Fibroblast of skin of left quadriceps (primary cell): ENCODE measurements around the gene NDUFC2.
"Not testable (repeated sequence)": the region's sequence is repeated elsewhere in the genome, so short reads cannot be mapped to it uniquely, and the experiment has no call there.

Experiments
- DNase-seq, 2 experiments: peaks; one replicate each; pipeline ENCODE4 v3.0.0-alpha.2; 2013; ENCODE audit warnings: low read depth in 2 of 2

The NDUFC2 gene

DNA sequence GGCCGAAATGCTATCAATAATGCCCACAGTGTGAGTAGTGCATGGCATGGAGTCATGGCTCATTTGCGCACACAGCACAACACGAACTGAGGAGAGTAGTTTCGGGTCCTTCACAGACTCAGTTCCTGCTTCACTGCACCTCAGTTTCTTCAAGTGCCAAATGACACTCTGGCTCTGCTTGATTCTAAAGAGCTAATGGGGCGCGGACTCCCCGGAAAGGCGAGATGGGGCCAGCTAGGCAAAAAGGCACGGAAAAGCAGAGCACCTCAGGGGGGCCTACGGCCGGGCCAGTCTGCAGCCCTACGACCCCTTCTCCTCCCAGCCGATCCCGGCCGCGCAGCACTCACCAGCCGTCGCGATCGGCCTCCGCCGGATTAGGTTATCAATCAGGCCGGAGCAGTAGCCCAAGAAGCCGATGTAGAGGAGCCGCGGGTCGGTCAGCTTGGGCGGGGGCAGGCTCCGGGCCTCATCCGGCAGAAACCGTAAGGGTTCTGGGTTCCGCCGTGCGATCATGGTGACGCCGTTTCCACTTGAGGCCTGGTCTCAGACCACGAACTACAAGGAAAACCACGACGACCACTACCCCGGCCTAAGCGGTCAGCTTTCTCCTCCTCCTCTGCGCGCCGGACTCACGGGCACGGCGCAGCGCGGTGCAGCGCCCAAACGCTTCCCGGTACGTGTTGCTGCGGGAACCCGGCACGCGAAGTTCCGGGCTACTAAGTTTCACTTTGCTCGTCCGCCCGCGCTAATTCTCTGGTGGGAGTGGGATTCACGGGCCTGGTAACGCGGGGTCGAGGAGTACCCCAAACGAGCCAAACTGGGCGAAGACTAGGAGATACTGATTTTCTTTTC, at the start of gene NDUFC2:
Gene NDUFC2 (minus strand): TSS at position 631 of the 852 bp plus-strand sequence. CDS start 118 bp downstream, at position 513.
- peak; percentile 57 to 58 for DNase-seq

DNA sequence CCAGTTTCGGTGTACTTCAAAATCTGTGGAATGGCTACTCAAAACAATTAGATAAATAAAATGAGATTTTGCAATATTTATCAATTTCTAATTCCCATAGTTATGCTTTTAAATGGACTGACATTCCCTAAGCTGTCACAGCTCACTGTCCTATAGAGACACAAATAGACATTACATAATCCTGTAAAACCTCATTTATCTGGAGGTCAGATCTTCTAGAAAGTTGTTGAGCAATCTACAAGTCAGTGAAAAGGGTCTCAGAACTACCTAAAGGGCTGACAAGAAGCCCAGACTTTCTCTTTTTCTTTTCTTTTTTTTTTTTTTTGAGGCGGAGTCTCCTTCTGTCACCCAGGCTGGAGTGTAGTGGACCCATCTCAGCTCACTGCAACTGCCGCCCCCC, 47.7 kb upstream of the NDUFC2 start:
- DNase-seq: no peak

DNA sequence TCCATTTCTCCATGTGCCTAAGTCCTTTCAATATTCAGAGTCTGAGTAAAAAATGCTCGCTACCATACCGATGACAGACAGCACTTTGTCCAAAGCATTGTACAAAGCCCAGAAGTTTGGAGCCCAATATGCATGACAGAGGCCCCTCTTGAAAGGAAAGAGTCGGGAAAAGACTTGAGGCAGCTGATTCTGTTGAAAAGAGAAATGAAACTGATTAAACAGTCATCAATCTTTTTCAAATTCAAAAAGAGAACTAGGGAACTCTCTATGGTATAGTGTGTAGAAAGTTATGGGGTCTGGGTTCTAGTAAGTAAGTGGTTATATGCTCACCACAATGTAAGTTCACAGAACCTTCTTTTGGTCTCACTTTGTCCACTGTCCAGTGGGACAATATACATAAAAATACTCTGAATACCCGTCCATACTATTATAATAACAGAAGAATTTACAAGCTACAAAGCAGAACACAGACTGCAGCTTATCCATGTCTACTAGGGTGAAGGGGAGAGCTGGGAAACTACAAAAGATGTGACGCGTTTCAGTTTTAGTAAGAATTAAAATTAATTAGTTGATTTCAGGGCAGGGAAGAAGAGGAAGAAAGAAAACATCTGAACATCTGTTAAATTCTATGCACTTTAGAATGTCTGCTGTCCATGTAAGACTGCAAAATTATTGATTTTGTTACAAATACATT, 33.1 kb upstream of the NDUFC2 start:
- DNase-seq: no peak

DNA sequence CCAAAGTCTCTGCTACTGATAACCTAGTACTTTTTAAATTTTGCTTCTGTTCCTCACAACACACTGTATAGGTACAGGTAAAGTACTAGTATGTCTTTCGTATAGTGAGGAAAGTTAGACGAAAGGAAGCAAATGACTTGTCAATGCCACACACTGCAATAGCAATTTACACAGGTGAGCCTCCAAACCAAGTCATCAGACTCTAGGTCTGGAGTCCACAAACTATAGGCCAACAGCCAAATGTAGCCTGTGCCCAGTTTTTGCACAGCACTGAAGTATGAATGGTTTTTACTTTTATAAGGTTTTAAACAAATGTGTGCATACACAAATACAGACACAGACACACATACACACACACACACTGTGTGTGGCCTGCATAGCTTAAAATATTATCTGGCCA, 31.6 kb upstream of the NDUFC2 start:
- DNase-seq: no peak

DNA sequence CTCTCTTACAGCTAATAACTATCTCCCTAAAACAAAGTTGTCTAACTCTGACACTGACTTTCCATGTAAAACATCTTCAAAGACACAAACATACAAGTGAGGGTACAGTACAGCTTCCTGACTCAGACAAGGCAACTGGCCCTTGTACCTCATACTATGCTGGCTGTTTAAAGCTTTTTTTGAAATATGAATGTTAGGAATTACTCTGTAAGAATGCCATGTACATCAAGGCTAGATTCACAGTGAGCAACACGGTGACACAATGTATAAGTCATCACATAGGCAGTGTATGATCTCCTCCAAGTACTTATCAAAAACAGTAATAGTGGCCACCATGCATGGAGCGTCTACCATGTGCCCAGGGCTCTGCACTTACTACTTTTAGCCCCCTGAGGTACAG, 31.2 kb upstream of the NDUFC2 start:
- no peak for DNase-seq

DNA sequence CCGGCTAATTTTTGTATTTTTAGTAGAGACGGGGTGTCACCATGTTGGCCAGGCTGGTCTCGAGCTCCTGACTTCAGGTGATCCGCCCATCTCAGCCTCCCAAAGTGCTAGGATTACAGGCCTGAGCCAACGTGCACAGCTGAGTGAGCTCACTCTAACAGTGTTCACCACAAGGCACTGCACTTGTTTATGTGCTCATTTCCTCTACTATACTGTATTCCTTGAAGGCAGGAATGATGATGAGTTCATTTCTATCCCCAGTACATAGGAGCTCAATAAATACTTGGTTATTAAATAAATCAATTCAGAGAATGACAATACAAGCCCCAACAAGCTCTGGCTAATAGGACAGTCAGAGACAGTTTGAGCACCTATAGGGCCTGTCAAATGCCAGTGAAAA, 30.7 kb upstream of the NDUFC2 start:
- no peak for DNase-seq

DNA sequence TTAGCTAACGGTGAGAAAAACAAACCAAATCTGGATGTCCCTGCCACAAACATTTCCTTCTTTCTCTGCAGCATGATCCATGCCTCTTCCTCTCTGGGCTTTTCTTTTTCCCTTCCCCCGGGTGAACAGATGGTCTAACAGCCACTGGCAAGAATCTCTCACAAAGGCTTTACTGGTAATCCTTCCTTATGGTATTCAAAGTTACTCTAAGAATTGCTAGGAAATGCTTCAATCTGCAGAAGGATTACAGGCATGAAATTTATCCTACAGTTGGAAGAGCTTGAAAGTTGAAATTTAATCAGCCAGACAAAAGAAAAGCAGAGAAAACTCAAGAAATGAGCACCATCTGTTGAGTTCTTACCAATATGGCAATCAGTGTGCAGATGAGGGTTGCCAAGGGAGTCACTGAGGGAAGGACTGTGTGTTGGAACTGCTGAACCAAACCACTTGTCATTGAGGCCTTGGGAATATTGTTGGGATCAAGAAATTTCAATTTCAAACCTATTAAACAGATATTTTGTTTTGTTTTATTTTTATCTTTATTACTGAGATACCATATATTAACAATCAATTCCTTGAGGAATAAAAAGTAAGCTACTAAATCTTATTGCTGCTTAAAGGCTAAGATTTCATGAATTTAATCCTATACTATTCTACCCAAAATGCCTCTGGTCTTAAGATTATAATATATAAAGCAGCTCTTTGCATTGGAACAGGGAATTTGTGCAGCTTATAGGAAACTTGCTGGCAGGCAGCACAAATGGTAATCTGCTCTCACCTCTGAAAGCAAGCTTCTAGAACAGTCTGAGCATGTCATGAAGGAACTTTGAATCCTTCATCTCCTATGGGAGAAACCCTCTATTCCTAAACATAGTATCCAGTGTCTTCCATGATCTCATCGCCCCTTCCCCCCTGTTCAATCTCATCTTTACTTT, 29.7 kb upstream of the NDUFC2 start:
- no peak for DNase-seq

DNA sequence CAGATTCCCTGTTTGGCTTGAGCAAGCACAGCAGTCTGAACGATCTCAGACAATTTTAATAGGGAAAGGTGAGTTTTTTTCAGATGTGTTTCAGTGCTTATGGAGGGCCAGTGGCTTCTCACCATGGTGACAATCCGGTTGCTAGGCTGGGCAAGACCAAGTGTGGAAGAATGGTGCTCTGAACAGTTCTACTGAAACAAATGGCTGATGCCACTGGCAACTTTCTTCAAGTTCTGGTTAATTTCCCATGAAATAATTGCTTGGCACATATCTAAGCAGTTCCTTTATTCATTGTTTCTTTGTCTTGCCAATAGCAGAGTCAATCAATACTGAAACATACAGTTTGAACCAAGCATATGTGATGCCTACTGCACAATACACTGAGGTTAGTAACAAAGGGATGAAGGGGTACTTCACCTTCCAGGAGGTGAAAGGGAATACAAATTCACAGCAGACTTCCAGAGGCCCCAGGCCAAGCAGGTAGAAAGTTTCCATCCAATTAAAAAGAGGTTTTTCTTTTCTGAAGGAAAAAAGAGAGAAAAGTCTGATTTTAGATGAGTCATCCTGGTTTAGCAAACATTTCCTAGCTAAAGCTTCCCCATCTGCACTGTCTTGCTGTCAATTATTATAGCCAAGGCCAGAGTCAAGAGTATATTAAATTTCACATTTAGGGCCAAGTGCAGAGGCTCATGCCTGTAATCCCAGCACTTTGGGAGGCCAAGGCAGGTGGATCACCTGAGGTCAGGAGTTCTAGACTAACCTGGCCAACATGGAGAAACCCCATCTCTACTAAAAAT, 21.2 kb upstream of the NDUFC2 start:
- DNase-seq: no peak

DNA sequence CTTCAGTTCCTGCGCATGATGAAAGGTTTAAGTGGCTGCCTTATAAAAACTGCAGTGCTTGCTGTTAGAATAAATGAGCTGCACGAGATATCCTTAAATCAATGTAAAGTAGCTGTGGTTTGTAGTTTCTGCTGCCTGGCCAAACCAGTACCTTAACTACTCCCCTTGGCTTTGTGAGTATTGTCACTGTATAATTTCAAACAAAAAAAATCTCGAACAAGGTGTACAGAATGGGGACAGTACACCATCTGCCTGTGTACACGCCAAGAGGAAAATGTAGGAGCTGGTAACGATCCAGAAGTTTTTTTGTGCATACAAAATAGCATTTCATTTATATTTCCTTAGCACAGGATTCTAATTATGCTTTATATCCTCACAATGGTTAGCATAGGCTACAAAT, 20.6 kb upstream of the NDUFC2 start:
- DNase-seq: no peak

DNA sequence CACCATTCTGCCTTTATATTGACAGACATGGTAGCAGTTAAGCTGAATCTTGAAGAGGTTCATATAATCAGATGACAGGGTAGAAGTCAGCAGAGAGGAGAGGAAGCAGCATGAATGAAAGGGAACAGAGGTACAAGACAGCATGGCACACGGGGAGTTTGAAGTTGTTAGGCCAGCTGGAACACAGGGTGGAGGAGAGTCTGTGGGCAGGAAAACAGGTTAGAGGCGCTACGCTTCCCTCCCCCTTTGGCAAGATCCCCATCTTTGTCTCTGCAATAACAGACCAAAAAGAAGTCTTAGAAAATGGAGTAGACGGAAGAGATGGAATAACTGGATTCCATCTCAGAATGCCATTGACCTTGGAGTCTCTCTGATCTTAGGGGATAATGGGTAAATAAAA, 20.0 kb upstream of the NDUFC2 start:
- no peak for DNase-seq

DNA sequence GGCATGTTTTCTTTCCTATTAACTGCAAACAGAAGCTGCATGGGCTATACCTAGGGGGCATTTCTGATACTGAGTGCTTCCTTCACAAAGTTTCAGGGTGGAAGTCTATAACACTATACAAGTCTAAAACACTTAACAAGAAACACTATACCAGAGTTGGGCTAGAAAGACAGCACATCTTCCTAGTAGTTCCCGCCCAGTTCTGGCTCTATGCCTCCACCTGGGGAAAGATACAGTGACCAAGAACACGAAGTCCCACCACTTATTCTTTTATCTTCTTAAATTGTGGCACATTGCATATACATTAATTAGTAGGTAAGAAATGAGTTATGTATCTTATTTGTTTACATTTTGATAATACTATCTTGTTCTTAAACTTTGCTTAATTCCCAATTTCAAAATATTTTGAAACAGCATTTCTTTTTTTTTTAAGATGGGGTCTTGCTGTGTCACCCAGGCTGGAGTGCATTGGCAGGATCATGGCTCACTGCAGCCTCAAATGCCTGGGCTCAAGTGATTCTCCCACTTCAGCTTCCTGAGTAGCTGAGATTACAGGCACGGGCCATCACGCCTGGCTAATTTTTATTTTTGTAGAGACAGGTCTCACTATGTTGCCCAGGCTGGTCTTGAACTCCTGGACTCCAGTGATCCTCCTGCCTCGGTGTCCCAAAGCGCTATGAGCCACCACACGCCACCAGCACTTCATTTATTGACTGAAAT, 18.2 kb upstream of the NDUFC2 start:
- DNase-seq: no peak

DNA sequence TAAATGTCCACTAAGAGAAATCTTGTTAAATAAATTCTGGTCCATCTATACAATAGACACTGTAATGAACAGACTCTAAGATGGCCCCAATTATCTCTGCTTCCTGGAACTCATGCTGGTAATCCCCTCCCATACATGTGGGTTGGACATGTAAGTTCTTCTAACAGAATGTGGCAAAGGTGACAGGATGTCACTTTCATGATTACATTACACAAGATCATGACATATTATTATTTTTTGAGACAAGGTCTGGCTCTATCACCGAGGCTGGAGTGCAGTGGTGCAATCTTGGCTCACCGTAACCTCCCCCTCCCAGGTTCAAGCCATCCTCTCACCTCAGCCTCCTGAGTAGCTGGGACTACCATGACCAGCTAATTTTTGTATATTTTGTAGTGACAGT, 14.6 kb upstream of the NDUFC2 start:
- no peak for DNase-seq

DNA sequence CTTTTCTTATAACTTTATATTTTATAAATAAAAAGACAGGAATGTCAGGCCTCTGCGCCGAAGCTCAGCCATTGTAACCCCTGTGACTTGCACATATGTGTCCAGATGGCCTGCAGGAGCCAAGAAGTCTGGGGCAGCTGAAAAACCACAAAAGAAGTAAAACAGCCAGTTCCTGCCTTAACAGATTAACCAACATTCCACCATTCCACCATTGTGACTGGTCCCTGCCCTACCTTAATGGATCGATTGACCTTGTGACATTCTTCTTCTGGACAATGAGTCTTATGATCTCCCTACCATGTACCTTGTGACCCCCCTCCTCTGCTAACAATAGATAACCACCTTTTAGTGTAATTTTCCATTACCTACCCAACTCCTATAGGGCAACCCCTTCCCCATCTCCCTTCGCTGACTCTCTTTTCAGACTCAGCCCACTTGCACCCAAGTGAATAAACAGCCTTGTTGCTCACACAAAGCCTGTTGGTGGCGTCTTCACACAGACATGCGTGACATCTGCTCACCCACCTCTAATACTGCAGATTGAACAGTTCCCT, 6.9 kb upstream of the NDUFC2 start:
- not testable (repeated sequence) for DNase-seq

DNA sequence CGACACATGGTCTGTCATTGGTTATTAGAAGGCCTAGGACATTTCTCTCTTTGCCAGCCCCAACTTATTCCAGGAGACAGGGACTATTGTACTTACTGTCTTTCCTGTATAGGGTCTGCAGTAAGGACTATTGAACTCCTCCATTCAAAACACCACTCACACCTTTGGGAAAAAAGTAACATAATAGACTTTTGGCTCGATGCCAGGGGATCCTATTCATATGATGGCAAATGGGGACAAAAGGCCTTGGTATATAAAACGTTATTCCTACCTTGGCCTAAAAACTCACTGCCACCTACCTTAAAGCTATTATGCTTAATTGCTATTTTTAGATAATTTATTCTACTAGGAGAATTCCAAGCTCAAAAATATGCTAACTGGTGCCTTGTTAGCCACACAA, 6.3 kb upstream of the NDUFC2 start:
- no peak for DNase-seq

DNA sequence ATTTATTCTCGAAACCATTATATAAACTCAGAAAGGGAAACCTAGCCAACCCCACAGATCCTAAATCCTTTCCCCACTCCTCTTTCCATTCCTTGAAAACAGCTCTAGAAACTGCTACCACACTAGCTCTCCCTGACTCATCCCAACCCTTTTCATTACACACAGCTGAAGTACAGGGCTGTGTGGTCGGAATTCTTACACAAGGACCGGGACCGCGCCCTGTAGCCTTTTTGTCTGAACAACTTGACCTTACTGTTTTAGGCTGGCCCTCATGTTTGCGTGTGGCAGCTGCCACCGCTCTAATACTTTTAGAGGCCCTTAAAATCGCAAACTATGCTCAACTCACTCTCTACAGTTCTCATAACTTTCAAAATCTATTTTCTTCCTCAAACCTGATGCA, 4.8 kb upstream of the NDUFC2 start:
- not testable (repeated sequence) for DNase-seq

DNA sequence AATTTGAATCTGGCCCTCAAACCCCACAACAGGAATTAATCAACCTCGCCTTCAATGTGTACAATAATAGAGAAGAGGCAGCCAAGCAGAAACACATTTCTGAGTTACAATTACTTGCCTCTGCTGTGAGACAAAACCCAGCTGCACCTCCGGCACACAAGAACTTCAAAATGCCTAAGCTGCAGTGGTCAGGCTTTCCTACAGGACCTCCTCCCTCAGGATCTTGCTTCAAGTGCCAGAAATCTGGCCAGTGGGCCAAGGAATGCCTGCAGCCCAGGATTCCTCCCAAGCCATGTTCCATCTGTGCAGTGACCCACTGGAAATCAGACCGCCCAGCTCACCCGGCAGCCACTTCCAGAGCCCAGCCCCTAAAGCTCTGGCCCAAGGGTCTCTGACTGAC, 3.4 kb upstream of the NDUFC2 start:
- DNase-seq: no peak

DNA sequence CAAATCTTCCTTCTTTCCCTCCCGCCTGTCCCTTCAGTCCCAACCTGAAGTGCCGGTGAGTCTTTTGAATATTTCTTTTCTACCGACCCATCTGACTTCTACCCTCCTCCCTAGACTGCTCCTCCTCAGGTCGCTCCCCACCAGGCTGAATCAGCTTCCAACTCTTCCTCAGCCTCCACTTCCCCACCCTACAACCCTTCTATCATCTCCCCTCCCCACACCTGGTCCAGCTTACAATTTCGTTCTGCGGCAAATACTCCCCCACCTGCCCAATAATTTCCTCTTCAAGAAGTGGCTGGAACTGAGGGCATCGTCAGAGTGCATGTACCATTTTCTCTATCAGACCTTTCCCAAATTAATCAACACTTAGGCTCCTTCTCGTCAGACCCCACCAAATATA, 2.5 kb upstream of the NDUFC2 start:
- DNase-seq: no peak

DNA sequence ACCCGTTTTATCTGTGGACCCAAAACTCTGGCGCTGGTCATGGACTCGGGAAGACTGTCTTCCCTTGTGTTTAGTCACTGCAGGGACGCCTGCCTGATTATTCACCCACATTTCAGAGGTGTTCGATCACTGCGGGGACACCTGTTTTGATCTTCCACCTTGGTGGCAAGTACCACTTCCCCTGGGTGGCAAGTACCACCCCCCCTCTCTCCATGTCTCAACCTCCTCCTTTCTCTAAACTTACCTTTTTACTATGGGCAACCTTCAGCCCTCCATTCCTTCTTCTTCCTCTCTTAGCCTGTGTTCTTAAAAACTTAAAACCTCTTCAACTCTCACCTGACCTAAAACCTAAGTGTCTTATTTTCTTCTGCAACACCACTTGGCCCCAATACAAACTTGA, 1.9 kb upstream of the NDUFC2 start:
- DNase-seq: no peak

DNA sequence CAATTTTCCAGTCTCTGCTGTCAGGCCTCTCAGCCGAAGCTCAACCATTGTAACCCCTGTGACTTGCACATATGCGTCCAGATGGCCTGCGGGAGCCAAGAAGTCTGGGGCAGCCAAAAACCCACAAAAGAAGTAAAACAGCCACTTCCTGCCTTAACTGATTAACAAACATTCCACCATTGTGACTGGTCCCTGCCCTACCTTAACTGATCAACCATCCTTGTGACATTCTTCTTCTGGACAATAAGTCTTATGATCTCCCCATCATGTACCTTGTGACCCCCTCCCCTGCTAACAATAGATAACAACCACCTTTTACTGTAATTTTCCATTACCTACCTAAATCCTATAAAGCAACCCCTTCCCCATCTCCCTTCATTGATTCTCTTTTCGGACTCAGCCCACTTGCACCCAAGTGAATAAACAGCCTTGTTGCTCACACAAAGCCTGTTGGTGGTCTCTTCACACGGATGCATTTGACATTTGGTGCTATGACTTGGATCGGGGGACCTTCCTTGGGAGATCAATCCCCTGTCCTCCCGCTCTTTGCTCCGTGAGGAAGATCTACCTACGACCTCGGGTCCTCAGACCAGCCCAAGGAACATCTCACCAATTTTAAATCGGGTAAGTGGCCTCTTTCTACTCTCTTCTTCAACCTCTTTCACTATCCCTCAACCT, 1.3 kb upstream of the NDUFC2 start:
- DNase-seq: no peak
